NT2/D1 (cell line): ENCODE results near the gene NGB.

Source experiments
- DNase-seq: peaks from one replicate; pipeline ENCODE4 v3.0.0-alpha.2; 2011; ENCODE audit warnings: low read depth, low spot score
- H3K27me3 ChIP-seq: 2 replicates; pipeline ENCODE4 v1.6.0; 2011; ENCODE audit warnings: mild to moderate bottlenecking; ENCODE audit not compliant: insufficient read length, insufficient read depth
- H3K36me3 ChIP-seq: 2 replicates; pipeline ENCODE4 v1.6.1; 2011; ENCODE audit warnings: mild to moderate bottlenecking, low read length, mixed read lengths; ENCODE audit not compliant: insufficient read depth, insufficient read length
- H3K4me1 ChIP-seq: 2 replicates; pipeline ENCODE4 v1.5.1; 2011; ENCODE audit not compliant: insufficient read depth, insufficient read length
- H3K4me3 ChIP-seq: 2 replicates; pipeline ENCODE4 v1.5.1; 2011; ENCODE audit warnings: low read depth; ENCODE audit not compliant: insufficient read length
- H3K9ac ChIP-seq: 2 replicates; pipeline ENCODE4 v1.6.0; 2011; ENCODE audit warnings: low read depth; ENCODE audit not compliant: insufficient read length
- H3K9me3 ChIP-seq: 2 replicates; pipeline ENCODE4 v1.5.1; 2011; ENCODE audit warnings: mild to moderate bottlenecking, low read length; ENCODE audit not compliant: insufficient read depth
- SUZ12 ChIP-seq: IDR thresholded peaks from 2 replicates; pipeline ENCODE4 v1.6.1; 2011; ENCODE audit not compliant: insufficient read length, insufficient read depth; ENCODE audit errors: extremely low read depth
- YY1 ChIP-seq: IDR thresholded peaks from 2 replicates; pipeline ENCODE4 v1.6.1; 2011; ENCODE audit not compliant: insufficient read length, insufficient read depth
- ZNF274 ChIP-seq: IDR thresholded peaks from 2 replicates; pipeline ENCODE4 v1.6.1; 2011; ENCODE audit warnings: mild to moderate bottlenecking, low read depth, low read length

The NGB gene

DNA sequence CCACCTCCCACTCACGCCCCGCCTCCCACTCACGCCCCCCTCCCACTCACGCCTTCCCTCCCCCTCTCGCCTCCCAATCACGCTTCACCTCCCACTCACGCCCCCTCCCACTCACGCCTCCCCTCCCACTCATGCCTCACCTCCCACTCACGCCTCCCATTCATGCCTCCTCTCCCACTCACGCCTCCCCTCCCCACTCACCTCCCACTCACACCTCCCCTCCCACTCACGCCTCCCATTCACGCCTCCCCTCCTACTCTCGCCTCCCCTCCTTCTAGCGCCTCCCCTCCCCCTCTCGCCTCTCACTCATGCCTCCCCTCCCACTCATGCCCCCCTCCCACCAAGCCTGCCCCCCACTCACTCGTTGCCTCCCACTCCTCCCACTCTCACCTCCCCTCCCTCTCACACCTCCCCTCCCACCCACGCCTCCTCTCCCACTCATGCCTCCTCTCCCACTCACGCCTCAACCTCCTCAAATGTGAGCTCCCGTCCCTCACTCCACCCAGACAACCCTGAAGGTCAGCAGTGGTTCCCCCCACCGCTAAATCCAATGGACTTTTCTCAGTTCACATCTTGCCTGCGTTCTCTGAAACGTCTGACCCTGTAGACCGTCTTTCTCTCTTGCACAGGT is 49.6 kb downstream of the NGB start:
- Histone ChIP-seq H3K9ac (no peak overlapping the region), H3K36me3 (no peaks in the 10 kb centered on the region), H3K27me3 (no peaks in the 10 kb centered on the region), H3K4me1 (peaks cover 27% of the 10 kb centered on the region), H3K4me3 (no peak overlapping the region), H3K9me3 (no peaks in the 10 kb centered on the region)
- DNase-seq: no peak
- TF ChIP-seq ZNF274 (no peak), YY1 (no peak), SUZ12 (no peak)

DNA sequence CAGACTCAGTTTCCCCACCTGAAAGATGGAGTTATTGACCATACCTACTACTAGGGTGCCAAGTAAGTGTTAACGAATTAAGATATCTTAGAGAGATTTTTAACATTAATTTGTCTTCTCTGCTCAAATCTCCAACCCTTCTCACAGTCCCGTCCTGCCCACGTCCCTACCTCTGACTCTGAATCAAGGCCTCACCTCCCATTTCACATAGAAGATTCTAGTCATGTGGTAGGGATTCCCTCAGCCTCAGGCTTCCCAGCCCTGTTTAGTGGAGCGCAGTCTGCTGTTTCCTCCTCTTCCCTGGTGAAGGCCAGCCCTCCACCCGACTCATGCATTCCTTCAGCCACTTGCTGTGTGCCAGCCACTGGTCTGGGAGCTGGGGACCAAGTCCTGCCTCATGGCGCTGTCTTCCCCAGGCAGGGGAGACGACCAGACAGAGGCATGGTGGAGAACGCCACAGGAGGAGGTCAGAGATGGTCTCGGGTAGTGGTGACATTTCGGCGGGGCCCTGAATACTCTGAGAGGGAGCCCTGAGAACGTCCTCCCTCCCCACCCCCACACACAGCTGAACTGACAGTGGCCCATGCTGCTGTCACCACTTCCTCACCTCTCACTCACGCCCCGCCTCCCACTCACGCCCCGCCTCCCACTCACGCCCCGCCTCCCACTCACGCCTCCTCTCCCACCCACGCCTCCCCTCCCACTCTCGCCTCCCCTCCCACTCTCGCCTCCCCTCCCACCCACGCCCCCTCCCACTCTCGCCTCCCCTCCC is 50.6 kb downstream of the NGB start:
- Histone ChIP-seq H3K9ac (no peak overlapping the region), H3K9me3 (no peaks in the 10 kb centered on the region), H3K4me1 (peaks cover 19% of the 10 kb centered on the region), H3K27me3 (no peaks in the 10 kb centered on the region), H3K36me3 (no peaks in the 10 kb centered on the region), H3K4me3 (no peak overlapping the region)
- no peak for DNase-seq
- TF ChIP-seq YY1: no peak
- no peak for TF ChIP-seq ZNF274

DNA sequence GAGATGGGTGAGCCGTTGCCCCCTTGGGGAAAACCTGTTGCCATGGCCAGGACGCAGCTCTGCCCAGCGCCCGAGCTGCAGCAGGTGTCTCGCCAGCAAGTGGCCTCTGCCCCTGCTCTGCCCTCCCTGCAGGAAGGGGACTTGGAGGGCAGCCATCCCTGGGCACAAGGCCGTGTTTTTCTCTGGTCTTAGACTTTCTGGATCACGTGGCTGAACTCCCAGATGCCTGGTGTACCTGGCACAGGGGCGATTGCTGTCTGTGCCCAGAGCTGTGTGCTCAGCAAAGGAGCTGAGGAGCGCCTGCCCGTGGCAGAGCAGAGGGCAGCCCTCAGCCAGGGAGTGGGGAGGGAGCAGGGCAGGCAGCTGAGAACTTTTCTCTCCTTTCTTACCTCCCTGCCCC is 51.4 kb downstream of the NGB start:
- Histone ChIP-seq H3K36me3 (no peaks in the 10 kb centered on the region), H3K9ac (no peak overlapping the region), H3K4me1 (peaks cover 17% of the 10 kb centered on the region), H3K4me3 (no peak overlapping the region), H3K27me3 (no peaks in the 10 kb centered on the region), H3K9me3 (no peaks in the 10 kb centered on the region)
- TF ChIP-seq ZNF274 (no peak), SUZ12 (no peak), YY1 (no peak)
- DNase-seq: no peak

DNA sequence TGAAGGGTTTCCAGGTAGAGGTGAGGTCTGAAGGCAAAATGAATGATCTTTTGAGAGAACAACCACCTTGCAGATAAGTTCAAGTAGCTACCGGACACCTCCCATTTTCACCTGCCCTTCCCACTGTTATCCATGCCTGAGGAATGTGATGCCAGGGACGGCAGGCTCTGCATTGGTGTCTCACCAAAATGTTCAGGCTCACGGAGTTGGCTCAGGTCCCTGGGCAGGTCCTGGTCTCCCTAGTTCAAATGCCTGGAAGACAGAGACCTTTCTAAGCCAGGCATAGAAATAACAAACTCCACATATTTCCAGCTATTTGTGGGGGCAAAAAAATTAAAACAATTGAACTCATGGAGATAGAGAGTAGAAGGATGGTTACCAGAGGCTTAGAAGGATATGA is 53.5 kb downstream of the NGB start:
- Histone ChIP-seq H3K4me3 (no peak overlapping the region), H3K36me3 (no peaks in the 10 kb centered on the region), H3K9ac (no peak overlapping the region), H3K4me1 (peaks cover 12% of the 10 kb centered on the region), H3K27me3 (no peaks in the 10 kb centered on the region), H3K9me3 (no peaks in the 10 kb centered on the region)
- DNase-seq: no peak
- TF ChIP-seq YY1 (no peak), SUZ12 (no peak), ZNF274 (no peak)
